ENCODE data around the gene VTCN1.

The VTCN1 gene

DNA sequence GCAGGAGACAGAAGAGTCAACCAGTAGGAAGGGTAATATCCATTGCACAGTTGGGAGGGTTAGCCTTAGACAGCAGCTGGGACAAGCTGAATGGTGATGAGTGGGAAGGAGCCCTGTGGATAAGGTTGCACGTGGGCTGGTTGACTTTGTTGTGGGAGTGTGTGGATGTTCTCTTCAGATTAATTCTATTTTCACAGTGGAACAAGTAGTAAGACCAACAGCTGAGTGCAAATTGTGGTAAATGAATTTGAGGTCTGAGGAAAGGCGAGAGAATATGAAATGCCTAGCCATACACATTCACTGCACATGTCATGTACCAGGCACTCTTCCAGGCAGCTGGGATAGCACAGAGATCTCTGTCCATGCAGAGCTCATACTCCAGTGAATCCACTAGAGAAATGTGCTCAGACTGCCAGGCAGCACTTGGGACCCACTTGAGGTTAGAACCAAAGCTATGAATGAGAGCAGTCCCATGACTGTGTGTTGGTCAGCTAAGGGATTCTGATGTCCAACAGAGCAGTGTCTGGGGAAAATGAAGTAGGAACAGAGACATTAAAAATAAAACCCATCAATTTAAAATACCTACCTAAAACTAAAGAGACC is 25.2 kb upstream of the VTCN1 start:
- Histone ChIP-seq H3K27me3 (replicated peaks; ENCODE audit: control insufficient read depth, insufficient read depth, low read length) (no peaks in the 10 kb centered on the region), H3K4me3 (replicated peaks; ENCODE audit: low read depth, low read length) (no peak overlapping the region), H3K36me3 (ENCODE audit: control insufficient read depth, insufficient read depth, low read length) (no peaks in the 10 kb centered on the region)
- DNase-seq (ENCODE audit: extremely low read depth, insufficient read length): no peak
- TF ChIP-seq CTCF (IDR thresholded peaks at IDR 0.05; ENCODE audit: insufficient read depth, low read length, poor library complexity, severe bottlenecking): no peak

DNA sequence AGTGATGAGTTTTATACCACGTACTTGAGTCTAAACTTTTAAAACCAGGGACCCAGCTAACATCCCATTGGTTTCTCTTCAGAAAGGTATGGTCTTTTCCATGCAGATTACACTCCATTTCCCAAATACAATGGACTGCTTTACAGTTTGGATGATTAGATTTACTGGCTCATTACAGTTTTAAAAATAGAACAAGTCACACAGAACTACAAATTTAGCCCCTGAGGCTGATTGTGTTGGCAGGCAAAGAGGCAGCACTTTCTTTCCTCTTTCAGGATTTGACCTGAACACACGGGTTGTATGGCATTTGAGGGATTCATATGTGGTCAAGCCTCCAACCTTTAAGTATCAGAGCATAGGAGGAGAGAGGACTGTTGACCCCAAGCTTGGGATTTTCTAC is 21.8 kb upstream of the VTCN1 start:
- no peak overlapping the region for H3K4me3 ChIP-seq (replicated peaks; ENCODE audit: low read depth, low read length)
- H3K27me3 ChIP-seq (replicated peaks; ENCODE audit: control insufficient read depth, insufficient read depth, low read length): no peaks in the 10 kb centered on the region
- no peaks in the 10 kb centered on the region for H3K36me3 ChIP-seq (ENCODE audit: control insufficient read depth, insufficient read depth, low read length)
- no peak for TF ChIP-seq CTCF (IDR thresholded peaks at IDR 0.05; ENCODE audit: insufficient read depth, low read length, poor library complexity, severe bottlenecking)
- DNase-seq (ENCODE audit: extremely low read depth, insufficient read length): no peak

GRCh38 chr1:117231748-117232373 is 21.1 kb upstream of the VTCN1 start:
- H3K4me3 ChIP-seq (replicated peaks; ENCODE audit: low read depth, low read length): no peak overlapping the region
- no peak for TF ChIP-seq CTCF (IDR thresholded peaks at IDR 0.05; ENCODE audit: insufficient read depth, low read length, poor library complexity, severe bottlenecking)
- H3K36me3 ChIP-seq (ENCODE audit: control insufficient read depth, insufficient read depth, low read length): no peaks in the 10 kb centered on the region
- DNase-seq (ENCODE audit: extremely low read depth, insufficient read length): no peak
- no peaks in the 10 kb centered on the region for H3K27me3 ChIP-seq (replicated peaks; ENCODE audit: control insufficient read depth, insufficient read depth, low read length)

- Histone ChIP-seq H3K4me3 (replicated peaks; ENCODE audit: low read depth, low read length) (no peak overlapping the region), H3K27me3 (replicated peaks; ENCODE audit: control insufficient read depth, insufficient read depth, low read length) (no peaks in the 10 kb centered on the region), H3K36me3 (ENCODE audit: control insufficient read depth, insufficient read depth, low read length) (no peaks in the 10 kb centered on the region)
- no peak for DNase-seq (ENCODE audit: extremely low read depth, insufficient read length)
- no peak for TF ChIP-seq CTCF (IDR thresholded peaks at IDR 0.05; ENCODE audit: insufficient read depth, low read length, poor library complexity, severe bottlenecking)
Observed at GRCh38 chr1:117231312-117231711, 20.6 kb upstream of the VTCN1 start.

- TF ChIP-seq CTCF (IDR thresholded peaks at IDR 0.05; ENCODE audit: insufficient read depth, low read length, poor library complexity, severe bottlenecking): no peak
- no peak for DNase-seq (ENCODE audit: extremely low read depth, insufficient read length)
- H3K27me3 ChIP-seq (replicated peaks; ENCODE audit: control insufficient read depth, insufficient read depth, low read length): no peaks in the 10 kb centered on the region
- H3K36me3 ChIP-seq (ENCODE audit: control insufficient read depth, insufficient read depth, low read length): no peaks in the 10 kb centered on the region
- no peak overlapping the region for H3K4me3 ChIP-seq (replicated peaks; ENCODE audit: low read depth, low read length)
Observed at GRCh38 chr1:117229217-117229616, 18.5 kb upstream of the VTCN1 start.
